Measurements from ENCODE around the gene ANKAR.
"Not testable (repeated sequence)": the region's sequence is repeated elsewhere in the genome, so short reads cannot be mapped to it uniquely, and the experiment has no call there.

Gene ANKAR

GRCh38 chr2:189700681-189701080 is 26.2 kb downstream of the ANKAR start:
- TF ChIP-seq CTCF (IDR thresholded peaks at IDR 0.05; ENCODE audit: extremely low read depth, insufficient read depth, missing control alignments) = no peak
- in situ Hi-C loops (cut with MboI; ENCODE audit: low pct_unique_long_range_greater_than_20kb, low sequenced_read_pairs, unreplicated experiment) = no loop called here
- no peak for DNase-seq (ENCODE audit: low spot score)

GRCh38 chr2:189702071-189702470 is 27.6 kb downstream of the ANKAR start:
- no peak for DNase-seq (ENCODE audit: low spot score)
- no peak for TF ChIP-seq CTCF (IDR thresholded peaks at IDR 0.05; ENCODE audit: extremely low read depth, insufficient read depth, missing control alignments)
- in situ Hi-C loops (cut with MboI; ENCODE audit: low pct_unique_long_range_greater_than_20kb, low sequenced_read_pairs, unreplicated experiment) = no loop called here

- TF ChIP-seq CTCF (IDR thresholded peaks at IDR 0.05; ENCODE audit: extremely low read depth, insufficient read depth, missing control alignments) = no peak
- no peak for DNase-seq (ENCODE audit: low spot score)
- in situ Hi-C loops (cut with MboI; ENCODE audit: low pct_unique_long_range_greater_than_20kb, low sequenced_read_pairs, unreplicated experiment) = no loop called here
Observed at GRCh38 chr2:189709501-189710221, 35.2 kb downstream of the ANKAR start.

- DNase-seq (ENCODE audit: low spot score); in situ Hi-C loops (cut with MboI; ENCODE audit: low pct_unique_long_range_greater_than_20kb, low sequenced_read_pairs, unreplicated experiment): not testable (repeated sequence)
Observed at GRCh38 chr2:189717593-189717992, 43.1 kb downstream of the ANKAR start.

DNA sequence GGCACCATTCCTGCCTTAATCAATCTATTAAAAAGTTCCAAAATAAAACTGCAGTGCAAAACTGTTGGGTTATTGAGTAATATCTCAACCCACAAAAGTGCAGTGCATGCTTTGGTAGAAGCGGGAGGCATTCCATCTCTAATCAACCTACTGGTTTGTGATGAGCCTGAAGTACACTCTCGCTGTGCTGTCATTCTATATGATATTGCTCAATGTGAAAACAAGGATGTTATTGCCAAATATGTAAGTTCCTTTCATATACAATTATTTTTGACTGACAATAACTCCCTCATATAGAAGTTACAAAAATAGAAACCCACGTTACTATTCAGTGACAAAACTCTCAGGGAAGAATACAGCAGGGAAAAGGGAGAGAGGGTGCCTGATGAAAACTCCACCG is 45.1 kb downstream of the ANKAR start:
- in situ Hi-C loops (cut with MboI; ENCODE audit: low pct_unique_long_range_greater_than_20kb, low sequenced_read_pairs, unreplicated experiment) = no loop called here
- DNase-seq (ENCODE audit: low spot score) = no peak

GRCh38 chr2:189723192-189723591 is 48.7 kb downstream of the ANKAR start:
- no peak for DNase-seq (ENCODE audit: low spot score)
- in situ Hi-C loops (cut with MboI; ENCODE audit: low pct_unique_long_range_greater_than_20kb, low sequenced_read_pairs, unreplicated experiment) = no loop called here
- no peak for TF ChIP-seq CTCF (IDR thresholded peaks at IDR 0.05; ENCODE audit: extremely low read depth, insufficient read depth, missing control alignments)

More for the DNA sequence above, 45.1 kb downstream of the ANKAR start:
- TF ChIP-seq CTCF (IDR thresholded peaks at IDR 0.05; ENCODE audit: extremely low read depth, insufficient read depth, missing control alignments) = no peak

Measured in GM13977 (cell line).